GM18861 (cell line): ENCODE measurements around the gene RDH5.

Source experiments
- ATAC-seq: cut with Tn5 transposase; IDR thresholded peaks from one replicate; pipeline ENCODE4 v1.9.1; 2021; ENCODE audit not compliant: unreplicated experiment

Gene RDH5

GRCh38 chr12:55695349-55695748 is 24.8 kb upstream of the RDH5 start:
- no peak for ATAC-seq

- ATAC-seq: no peak
These were observed 24.1 kb upstream of the RDH5 start for GRCh38 chr12:55696141-55696540.

DNA sequence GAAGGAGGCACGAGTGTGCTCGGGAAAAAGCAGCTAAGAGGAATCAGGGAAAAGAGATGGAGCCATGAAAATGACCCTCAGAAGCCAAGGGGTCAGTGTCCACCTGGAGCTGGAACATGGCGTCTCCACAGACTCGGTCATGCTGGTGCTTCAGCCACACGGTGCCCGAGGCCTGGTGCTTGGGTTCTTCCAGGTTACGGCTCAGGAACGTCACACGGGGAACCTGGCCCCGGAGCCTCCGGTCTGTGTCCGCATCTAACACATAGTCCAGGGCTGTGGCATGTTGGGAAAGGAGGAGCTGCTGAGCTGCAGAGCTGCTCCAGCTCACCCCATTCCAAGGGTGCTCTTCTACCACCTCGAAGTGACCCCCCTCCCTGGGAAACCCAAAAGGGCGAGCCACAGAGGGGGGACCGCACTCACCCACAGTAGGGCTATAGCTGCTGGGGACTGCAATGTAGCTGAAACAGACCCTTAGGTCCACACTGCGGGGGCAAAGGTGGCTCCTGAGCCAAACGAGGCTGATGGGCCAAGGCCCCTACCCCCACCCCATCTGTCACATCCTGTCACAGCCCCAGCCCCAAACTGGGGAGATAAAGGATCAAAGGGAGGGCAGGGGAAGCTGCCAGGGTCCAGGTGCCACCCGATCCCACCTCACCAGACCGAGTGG is 23.3 kb upstream of the RDH5 start:
- ATAC-seq: no peak

- ATAC-seq: no peak
These were observed 22.5 kb upstream of the RDH5 start for GRCh38 chr12:55697686-55698085.

DNA sequence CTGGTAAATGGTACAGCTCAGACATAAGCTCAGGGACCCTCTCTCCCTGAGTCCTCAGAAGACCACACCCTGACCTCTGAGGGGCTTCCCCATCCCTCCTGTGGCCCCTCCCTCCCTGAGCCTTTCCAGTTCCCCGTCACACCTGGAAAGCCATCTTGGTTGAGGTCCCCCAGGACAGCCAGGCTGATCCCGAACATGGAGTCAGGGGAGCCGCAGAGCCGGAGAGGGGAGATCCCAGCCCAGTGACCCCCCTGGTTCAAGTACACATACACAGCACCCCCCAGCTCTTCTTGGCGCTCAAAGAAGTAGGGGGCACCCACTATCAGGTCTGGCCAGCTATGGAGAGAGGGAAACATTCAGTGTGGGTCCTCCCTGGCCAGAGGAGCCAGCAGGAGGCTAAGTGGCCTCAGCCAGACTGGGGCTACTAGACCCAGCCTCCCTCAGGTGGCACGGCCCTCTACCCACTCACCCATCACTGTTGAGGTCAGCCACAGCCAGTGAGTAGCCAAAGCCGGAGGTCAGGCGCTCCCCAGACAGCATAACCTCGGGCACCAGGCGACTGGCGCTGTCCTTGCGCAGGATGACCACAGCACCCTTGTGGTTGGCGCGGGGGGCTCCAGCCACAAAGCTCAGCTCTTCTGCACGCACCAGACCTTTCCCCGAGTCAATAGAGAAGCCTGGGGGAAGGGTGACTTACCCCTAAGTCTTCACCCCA is 21.8 kb upstream of the RDH5 start:
- ATAC-seq: no peak

- no peak for ATAC-seq
These were observed 21.2 kb upstream of the RDH5 start for GRCh38 chr12:55698965-55699364.

DNA sequence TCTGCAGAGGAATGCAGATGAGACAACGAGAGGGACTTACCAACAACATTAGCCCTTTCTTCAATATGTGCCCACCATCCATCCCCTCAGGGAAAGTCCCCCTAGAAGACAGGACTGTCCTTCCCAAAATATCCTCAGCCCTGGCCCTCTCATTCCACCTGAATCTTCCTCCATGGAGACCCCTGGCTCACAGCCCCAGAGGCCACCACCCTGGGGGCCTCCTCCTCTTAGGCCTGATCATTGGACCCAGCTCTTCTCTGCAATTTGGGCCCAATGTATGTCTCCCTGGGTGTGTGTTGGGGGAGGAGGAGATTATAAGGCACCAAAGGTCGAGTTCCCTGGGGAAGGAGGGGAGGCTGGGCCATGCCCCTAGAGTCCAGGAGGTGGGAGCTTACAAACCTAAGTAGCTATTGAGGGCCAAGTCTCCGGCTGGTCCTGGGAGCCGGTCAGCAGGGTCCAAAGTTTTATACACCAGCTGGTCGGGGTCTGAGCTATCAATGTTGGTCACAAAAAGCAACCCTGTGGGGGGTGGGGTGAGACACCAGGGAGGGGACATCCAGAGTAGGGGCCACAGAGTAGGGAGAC is 20.6 kb upstream of the RDH5 start:
- no peak for ATAC-seq

DNA sequence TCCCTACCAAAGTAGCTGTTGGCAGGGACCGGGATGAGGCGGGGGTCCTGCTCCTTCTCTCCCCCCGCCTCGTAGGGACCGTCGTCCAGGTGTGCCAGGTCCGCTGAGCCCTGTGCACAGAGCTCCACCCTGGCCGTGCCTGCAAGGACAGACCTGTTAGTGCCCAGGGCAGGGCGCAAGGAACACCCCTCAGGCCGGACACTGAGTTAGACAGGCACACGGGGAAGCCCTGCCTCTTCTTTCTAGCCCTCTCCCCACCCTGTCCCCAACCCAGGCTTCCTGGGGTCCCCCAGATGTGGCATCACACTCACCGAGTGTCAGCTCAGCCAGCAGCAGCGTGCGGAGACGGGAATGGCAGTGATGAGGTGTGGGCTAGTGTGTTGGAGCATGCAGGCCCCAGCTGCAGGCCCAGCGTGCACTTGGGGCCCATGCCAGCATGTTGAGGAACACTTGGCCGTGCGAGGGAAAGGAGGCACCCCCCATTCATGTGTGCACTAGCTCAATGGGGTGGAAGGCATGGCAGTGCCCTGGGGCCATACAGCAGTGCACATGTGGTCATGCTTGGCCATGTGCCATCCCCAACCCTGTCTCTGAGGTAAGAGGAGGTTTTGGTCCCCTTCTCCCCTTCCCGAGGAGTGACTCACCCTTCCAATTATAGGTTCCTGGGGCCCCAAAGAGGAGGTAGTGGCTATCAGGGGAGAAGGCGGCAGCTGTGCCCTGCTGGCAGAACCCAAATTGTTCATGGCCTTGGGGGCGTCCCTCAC is 19.8 kb upstream of the RDH5 start:
- ATAC-seq: no peak

GRCh38 chr12:55702861-55703260 is 17.3 kb upstream of the RDH5 start:
- ATAC-seq: no peak

DNA sequence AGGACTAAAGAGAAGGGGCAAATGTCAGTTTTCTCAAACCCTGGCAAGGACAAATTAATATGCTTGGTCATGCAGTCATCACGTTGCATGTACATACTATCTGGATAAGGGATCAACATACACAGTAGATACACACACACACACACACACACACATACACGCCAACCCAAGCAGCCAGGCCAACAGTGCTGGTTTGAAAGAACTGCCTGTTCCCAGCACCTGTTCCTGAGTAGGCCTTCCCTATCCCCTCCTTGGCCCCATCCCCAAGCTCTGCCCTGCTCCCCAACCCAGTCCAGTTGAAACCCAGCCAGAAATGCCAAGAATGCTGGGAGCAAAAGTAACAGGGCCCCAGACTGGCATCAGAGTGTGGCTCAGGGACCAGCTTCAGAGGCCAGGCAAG is 16.9 kb upstream of the RDH5 start:
- no peak for ATAC-seq

- no peak for ATAC-seq
These were observed 16.1 kb upstream of the RDH5 start for GRCh38 chr12:55703901-55704761.

GRCh38 chr12:55704824-55705718 is 15.1 kb upstream of the RDH5 start:
- no peak for ATAC-seq

DNA sequence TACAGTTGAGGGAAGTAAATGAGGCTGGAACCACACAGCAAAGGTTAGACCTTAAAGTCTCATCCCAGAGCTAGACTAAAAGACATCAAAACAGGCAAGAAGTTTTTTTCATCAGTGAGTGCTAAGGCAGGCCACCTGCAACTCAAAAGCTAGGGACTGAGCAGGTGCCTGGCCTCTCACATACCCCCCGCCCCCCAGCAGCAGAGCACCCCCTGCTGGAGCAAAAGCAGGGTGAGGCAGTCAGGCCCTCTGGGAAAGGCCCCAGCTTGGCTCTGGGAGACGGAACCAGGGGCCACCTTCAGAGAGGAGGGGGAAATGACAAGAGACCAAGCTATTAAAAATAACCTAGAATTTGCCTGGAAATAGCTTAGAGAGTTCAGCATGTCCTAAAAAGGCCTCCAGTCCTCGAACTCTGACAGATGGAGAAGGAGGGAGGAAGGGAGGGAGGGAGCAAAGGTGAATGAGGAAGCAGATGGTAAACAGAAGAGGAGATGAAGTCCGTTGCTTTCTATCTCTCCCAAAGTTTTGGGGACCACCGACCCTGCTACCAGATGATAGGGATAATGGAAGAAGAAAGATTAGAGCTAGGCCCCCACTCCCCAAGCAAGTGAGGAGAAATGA is 14.3 kb upstream of the RDH5 start:
- ATAC-seq: no peak

DNA sequence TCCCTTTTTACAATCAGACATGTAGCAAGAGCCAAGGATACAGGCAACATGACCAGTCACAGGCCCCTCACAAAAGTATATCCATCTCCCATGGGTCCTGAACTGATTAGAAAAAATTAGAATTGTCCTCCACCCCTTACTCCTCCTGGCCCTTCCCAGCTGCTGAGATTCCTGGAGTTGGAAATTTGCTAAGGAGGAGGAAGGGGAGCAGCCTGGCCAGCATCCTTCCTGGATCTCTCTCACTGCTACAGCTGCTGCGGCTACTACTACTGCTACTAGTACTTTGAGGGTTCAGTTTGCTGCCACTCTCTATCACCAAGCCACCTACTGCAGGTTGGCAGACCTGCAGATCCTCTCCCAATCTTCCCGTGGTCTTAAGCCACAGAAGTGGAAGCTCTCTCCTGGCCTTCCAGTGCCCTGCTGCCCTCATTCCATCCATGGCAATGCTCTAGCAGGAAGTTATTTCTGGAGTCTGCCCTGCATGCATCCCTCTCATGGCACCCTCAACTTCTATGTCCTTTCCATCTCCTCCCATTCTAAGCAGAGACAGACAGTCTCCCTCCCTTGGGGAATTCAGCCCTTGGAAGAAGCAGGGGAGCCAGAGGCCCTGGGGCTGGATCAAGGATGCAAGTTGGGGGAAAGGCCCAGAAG is 13.5 kb upstream of the RDH5 start:
- no peak for ATAC-seq

DNA sequence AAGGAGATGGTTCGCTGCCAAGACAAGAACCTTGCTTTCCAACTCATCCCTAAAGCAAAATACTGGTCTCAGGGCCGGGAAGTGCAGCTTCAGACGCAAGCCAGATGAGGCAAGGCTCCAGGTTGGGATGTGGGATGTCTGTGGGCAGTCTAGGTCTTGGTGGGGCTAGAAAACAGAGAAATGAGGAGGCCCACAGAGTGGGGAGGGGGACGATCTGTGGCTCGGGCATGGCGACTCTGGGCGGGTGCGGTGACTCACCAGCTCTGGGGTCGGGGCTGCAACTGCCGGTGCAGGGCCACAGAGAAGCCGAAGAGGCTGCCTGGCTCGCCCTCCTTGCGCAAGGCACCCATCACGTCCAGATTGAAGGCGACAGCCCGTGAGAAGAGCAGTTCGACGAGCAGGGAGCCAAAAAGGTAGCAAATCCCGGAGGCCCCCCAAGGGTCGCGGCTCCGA is 12.9 kb upstream of the RDH5 start:
- no peak for ATAC-seq

- ATAC-seq: no peak
These were observed 12.1 kb upstream of the RDH5 start, which contains the start of gene ITGA7 for GRCh38 chr12:55707841-55708694. Gene ITGA7, minus strand, starts transcription at chr12:55707904. Its CDS starts 222 bp downstream, at chr12:55707682.

GRCh38 chr12:55708695-55709233 is 11.4 kb upstream of the RDH5 start:
- no peak for ATAC-seq
